Liver (tissue), 9 donors: ENCODE results near the gene RNF214. TPM values are rescaled to one million over a fixed set of nuclear protein-coding genes. Genes with fewer than 3 reads are reported as not detected.

Source experiments
- DNase-seq: peaks from one replicate; pipeline ENCODE4 v3.0.0-alpha.2; 2017; ENCODE audit warnings: low spot score
- H3K27ac ChIP-seq, 2 donors: one replicate each; pipeline ENCODE4 v1.7.0; 2013; ENCODE audit warnings: inconsistent platforms in 2 of 2, low read length in 2 of 2, control low read depth in 1 of 2, low read depth in 1 of 2, mild to moderate bottlenecking in 1 of 2
- H3K27me3 ChIP-seq, 4 donors: one replicate each; pipeline versions ENCODE4 v1.6.1 to v1.7.0; 2013; ENCODE audit warnings: low read length in 3 of 4, inconsistent platforms in 1 of 4, mild to moderate bottlenecking in 1 of 4, moderate library complexity in 1 of 4; ENCODE audit not compliant: control insufficient read depth in 4 of 4, insufficient read depth in 4 of 4
- H3K36me3 ChIP-seq, 4 donors: one replicate each; pipeline versions ENCODE4 v1.6.1 to v1.7.0; 2013; ENCODE audit warnings: low read length in 3 of 4, mild to moderate bottlenecking in 3 of 4, low read depth in 1 of 4, moderate library complexity in 1 of 4; ENCODE audit not compliant: control insufficient read depth in 4 of 4, insufficient read depth in 3 of 4
- H3K4me1 ChIP-seq, 4 donors: one replicate each; pipeline versions ENCODE4 v1.6.1 to v1.7.0; 2013; ENCODE audit warnings: low read length in 3 of 4, mild to moderate bottlenecking in 3 of 4, moderate library complexity in 1 of 4; ENCODE audit not compliant: control insufficient read depth in 4 of 4, insufficient read depth in 4 of 4
- H3K4me3 ChIP-seq, 3 donors: one replicate each; pipeline versions ENCODE4 v1.6.1 to v1.7.0; 2013; ENCODE audit warnings: low read length in 3 of 3, control low read depth in 1 of 3, low read depth in 1 of 3, mild to moderate bottlenecking in 1 of 3
- H3K9ac ChIP-seq, 2 donors: one replicate each; pipeline ENCODE4 v1.7.0; 2013; ENCODE audit warnings: low read length in 2 of 2, mild to moderate bottlenecking in 2 of 2, moderate library complexity in 2 of 2, control low read depth in 1 of 2, low read depth in 1 of 2
- H3K9me3 ChIP-seq, 4 donors: one replicate each; pipeline versions ENCODE4 v1.6.1 to v1.7.0; 2013; ENCODE audit warnings: low read length in 3 of 4; ENCODE audit not compliant: control insufficient read depth in 4 of 4
- EGR1 ChIP-seq, 2 donors: IDR thresholded peaks; 2 replicates each; pipeline ENCODE4 v1.6.1; 2016 to 2018; ENCODE audit warnings: antibody characterized with exemption in 2 of 2, low read depth in 2 of 2
- FOXA1 ChIP-seq: IDR thresholded peaks from 2 replicates; pipeline ENCODE4 v1.6.1; 2016; ENCODE audit warnings: antibody characterized with exemption
- GABPA ChIP-seq, 2 donors: IDR thresholded peaks in 1 of 2; conservative IDR thresholded peaks in 1 of 2; 2 replicates each; pipeline ENCODE4 v1.6.1; 2016; ENCODE audit warnings: antibody characterized with exemption in 2 of 2, mild to moderate bottlenecking in 1 of 2, moderate library complexity in 1 of 2
- HNF4G ChIP-seq: IDR thresholded peaks from 2 replicates; pipeline ENCODE4 v1.6.1; 2016; ENCODE audit warnings: antibody characterized with exemption
- JUND ChIP-seq, 2 donors: IDR thresholded peaks; 2 replicates each; pipeline ENCODE4 v1.6.1; 2016; ENCODE audit warnings: antibody characterized with exemption in 2 of 2
- NR2F2 ChIP-seq: IDR thresholded peaks from 2 replicates; pipeline ENCODE4 v1.6.1; 2016; ENCODE audit warnings: antibody characterized with exemption
- RAD21 ChIP-seq, 2 donors: IDR thresholded peaks; 2 replicates each; pipeline ENCODE4 v1.6.1; 2016; ENCODE audit warnings: antibody characterized with exemption in 2 of 2, mild to moderate bottlenecking in 2 of 2
- RXRA ChIP-seq, 2 donors: IDR thresholded peaks; 2 replicates each; pipeline ENCODE4 v1.6.1; 2017 to 2018; ENCODE audit warnings: antibody characterized with exemption in 2 of 2, mild to moderate bottlenecking in 1 of 2
- SP1 ChIP-seq: IDR thresholded peaks from 2 replicates; pipeline ENCODE4 v1.6.1; 2018; ENCODE audit warnings: antibody characterized with exemption, mild to moderate bottlenecking
- TAF1 ChIP-seq: conservative IDR thresholded peaks from 2 replicates; pipeline ENCODE4 v1.6.1; 2016; ENCODE audit warnings: antibody characterized with exemption, mild to moderate bottlenecking
- YY1 ChIP-seq: IDR thresholded peaks from 2 replicates; pipeline ENCODE4 v1.6.1; 2016; ENCODE audit warnings: antibody characterized with exemption, mild to moderate bottlenecking
- WGBS: extraction: QIAGEN DNeasy Blood & Tissue Kit; methylation state at CpG from one replicate; pipeline ENCODE4 v1.1.7; 2013; 5-methylcytosine and 5-hydroxymethylcytosine counted together
- polyA plus RNA-seq, 2 donors: library from polyadenylated mRNA; stranded (reverse) in 1 of 2; unstranded in 1 of 2; fragments of 200-250 nt in 1 of 2; fragments of >200 nt in 1 of 2; fragmentation: Nextera tagmentation in 1 of 2; extraction: Ambion mirVana in 1 of 2; gene quantifications; one replicate each; pipeline versions ENCODE4 v1.2.1 to v1.2.3, GENCODE V29; 2013 to 2015
- total RNA-seq, 2 donors: library from RNA; depleted of rRNA; stranded (reverse); fragments of >200 nt; gene quantifications; one replicate each; pipeline ENCODE4 v1.2.3, GENCODE V29; 2014
- TF ChIP-seq, protein P1 (sequence below): IDR thresholded peaks from 2 replicates; pipeline ENCODE4 v1.6.1; 2016; ENCODE audit warnings: antibody characterized with exemption
- TF ChIP-seq, protein P2 (sequence below): fragments of 150-350 bp; IDR thresholded peaks from 2 replicates; pipeline ENCODE4 v1.5.1; 2017; ENCODE audit warnings: improper control_type of control experiment, low read depth, low read length; ENCODE audit not compliant: missing input control
- TF ChIP-seq, protein P3 (sequence below): IDR thresholded peaks from 2 replicates; pipeline ENCODE4 v1.6.1; 2016; ENCODE audit warnings: antibody characterized with exemption
- TF ChIP-seq, protein P4 (sequence below): IDR thresholded peaks from 2 replicates; pipeline ENCODE4 v1.6.1; 2016; ENCODE audit warnings: antibody characterized with exemption
- donor health status: healthy.
- donor health status: healthy.
- donor health status: healthy.
- donor health status: healthy.
- donor health status: healthy.

RNF214 gene
- total and polyA plus RNA-seq, 4 donors, result 4.6 to 6.2 (median 6.0) TPM

DNA sequence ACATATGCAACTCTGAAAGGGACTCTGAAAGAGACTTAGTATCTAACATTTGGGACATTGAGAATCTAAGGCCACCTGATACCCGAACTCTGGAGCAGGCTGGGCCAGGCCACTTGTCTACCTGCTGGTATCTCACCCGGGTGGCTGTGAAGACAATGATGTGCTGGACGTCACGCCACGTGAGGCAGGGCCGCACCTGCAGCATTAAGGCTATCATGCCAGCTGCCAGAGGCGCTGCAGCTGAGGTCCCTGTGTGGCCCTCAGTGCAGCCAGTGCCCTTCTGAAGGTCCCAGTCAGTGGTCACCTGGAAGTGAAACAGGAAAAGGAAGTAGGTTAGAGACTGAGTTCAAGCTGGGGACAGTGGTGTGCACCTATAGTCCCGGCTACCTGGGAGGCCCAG, 13.0 kb upstream of the RNF214 start:
- 94% methylated on average over 8 of the region's 8 CpGs for WGBS
- H3K27ac ChIP-seq, result no peak overlapping the region

DNA sequence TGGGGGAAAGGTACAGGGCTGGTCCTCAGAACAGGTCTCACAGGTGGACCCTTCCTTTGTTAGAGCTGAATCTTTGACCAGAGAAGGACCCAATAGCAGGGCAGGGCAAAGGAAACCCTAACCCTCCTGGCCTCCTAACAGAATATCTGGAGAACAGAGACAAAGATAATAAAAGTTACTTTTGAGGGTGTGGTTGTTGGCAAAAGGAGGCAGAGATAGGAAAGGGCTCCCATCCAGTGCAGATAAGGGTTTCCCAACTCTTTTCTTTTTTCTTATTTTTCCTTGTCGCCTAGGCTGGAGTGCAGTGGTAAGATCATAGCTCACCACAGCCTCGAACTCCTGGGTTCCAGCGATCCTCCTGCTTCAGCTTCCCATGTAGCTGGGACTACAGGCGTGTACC, 12.5 kb upstream of the RNF214 start:
- H3K27ac ChIP-seq, result no peak overlapping the region
- no peaks in the 10 kb centered on the region for H3K27me3 ChIP-seq
- H3K9ac ChIP-seq, result no peak overlapping the region
- TF ChIP-seq YY1 (no peak), GABPA (IDR thresholded peaks at IDR 0.05 in 1 of 2, conservative IDR thresholded peaks at IDR 0.05 in 1 of 2) (no peak), HNF4G (no peak), NR2F2 (no peak)
- TF ChIP-seq, protein P1, sequence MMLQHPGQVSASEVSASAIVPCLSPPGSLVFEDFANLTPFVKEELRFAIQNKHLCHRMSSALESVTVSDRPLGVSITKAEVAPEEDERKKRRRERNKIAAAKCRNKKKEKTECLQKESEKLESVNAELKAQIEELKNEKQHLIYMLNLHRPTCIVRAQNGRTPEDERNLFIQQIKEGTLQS, result no peak
- WGBS, result 93% methylated on average over 4 of the region's 4 CpGs
- H3K9me3 ChIP-seq, result no peaks in the 10 kb centered on the region
- H3K4me3 ChIP-seq, result no peak overlapping the region
- peaks cover 5 to 66% (median 51%) of the 10 kb centered on the region in 4 donors for H3K36me3 ChIP-seq
- no peak for DNase-seq
- peaks cover 0 to 9% (median 0%) of the 10 kb centered on the region in 4 donors for H3K4me1 ChIP-seq

More for the DNA sequence above, 13.0 kb upstream of the RNF214 start:
- no peak for DNase-seq
- no peaks in the 10 kb centered on the region for H3K9me3 ChIP-seq
- TF ChIP-seq GABPA (IDR thresholded peaks at IDR 0.05 in 1 of 2, conservative IDR thresholded peaks at IDR 0.05 in 1 of 2) (no peak), RAD21 (IDR thresholded peaks at IDR 0.05) (no peak), RXRA (IDR thresholded peaks at IDR 0.05) (no peak), EGR1 (IDR thresholded peaks at IDR 0.05; ENCODE audit: low read depth in 2 of 2) (no peak), SP1 (no peak), JUND (IDR thresholded peaks at IDR 0.05) (no peak), NR2F2 (no peak), FOXA1 (no peak), HNF4G (no peak), TAF1 (no peak)
- TF ChIP-seq, protein P2, sequence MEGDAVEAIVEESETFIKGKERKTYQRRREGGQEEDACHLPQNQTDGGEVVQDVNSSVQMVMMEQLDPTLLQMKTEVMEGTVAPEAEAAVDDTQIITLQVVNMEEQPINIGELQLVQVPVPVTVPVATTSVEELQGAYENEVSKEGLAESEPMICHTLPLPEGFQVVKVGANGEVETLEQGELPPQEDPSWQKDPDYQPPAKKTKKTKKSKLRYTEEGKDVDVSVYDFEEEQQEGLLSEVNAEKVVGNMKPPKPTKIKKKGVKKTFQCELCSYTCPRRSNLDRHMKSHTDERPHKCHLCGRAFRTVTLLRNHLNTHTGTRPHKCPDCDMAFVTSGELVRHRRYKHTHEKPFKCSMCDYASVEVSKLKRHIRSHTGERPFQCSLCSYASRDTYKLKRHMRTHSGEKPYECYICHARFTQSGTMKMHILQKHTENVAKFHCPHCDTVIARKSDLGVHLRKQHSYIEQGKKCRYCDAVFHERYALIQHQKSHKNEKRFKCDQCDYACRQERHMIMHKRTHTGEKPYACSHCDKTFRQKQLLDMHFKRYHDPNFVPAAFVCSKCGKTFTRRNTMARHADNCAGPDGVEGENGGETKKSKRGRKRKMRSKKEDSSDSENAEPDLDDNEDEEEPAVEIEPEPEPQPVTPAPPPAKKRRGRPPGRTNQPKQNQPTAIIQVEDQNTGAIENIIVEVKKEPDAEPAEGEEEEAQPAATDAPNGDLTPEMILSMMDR, result no peak
- TF ChIP-seq, protein P1, result no peak
- TF ChIP-seq, protein P3, sequence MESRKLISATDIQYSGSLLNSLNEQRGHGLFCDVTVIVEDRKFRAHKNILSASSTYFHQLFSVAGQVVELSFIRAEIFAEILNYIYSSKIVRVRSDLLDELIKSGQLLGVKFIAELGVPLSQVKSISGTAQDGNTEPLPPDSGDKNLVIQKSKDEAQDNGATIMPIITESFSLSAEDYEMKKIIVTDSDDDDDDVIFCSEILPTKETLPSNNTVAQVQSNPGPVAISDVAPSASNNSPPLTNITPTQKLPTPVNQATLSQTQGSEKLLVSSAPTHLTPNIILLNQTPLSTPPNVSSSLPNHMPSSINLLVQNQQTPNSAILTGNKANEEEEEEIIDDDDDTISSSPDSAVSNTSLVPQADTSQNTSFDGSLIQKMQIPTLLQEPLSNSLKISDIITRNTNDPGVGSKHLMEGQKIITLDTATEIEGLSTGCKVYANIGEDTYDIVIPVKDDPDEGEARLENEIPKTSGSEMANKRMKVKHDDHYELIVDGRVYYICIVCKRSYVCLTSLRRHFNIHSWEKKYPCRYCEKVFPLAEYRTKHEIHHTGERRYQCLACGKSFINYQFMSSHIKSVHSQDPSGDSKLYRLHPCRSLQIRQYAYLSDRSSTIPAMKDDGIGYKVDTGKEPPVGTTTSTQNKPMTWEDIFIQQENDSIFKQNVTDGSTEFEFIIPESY, result no peak
- TF ChIP-seq, protein P4, sequence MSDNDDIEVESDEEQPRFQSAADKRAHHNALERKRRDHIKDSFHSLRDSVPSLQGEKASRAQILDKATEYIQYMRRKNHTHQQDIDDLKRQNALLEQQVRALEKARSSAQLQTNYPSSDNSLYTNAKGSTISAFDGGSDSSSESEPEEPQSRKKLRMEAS, result no peak
- peaks cover 5 to 72% (median 55%) of the 10 kb centered on the region in 4 donors for H3K36me3 ChIP-seq
- H3K4me1 ChIP-seq, result peaks cover 0 to 9% (median 0%) of the 10 kb centered on the region in 4 donors
- no peak overlapping the region for H3K4me3 ChIP-seq
- H3K27me3 ChIP-seq, result no peaks in the 10 kb centered on the region
- H3K9ac ChIP-seq, result no peak overlapping the region
